Activated naive CD8-positive, alpha-beta T cell treated with anti-CD3 and anti-CD28 coated beads, Interleukin-2, amount 50 U/mL, for 16 hours (primary cell): ENCODE results near the gene PHF20.
A peak's percentile ranks its signal among the peaks of the same experiment; 100 is the strongest.
"Not testable (repeated sequence)": the region's sequence is repeated elsewhere in the genome, so short reads cannot be mapped to it uniquely, and the experiment has no call there.

Experiments
- DNase-seq: peaks from one replicate; pipeline ENCODE4 v3.0.0-alpha.2; 2020; ENCODE audit warnings: low read depth, low spot score

The PHF20 gene

GRCh38 chr20:35920523-35920922 lies 148.7 kb downstream of the PHF20 start:
- no peak for DNase-seq

GRCh38 chr20:35929301-35929700 lies 157.5 kb downstream of the PHF20 start:
- no peak for DNase-seq

GRCh38 chr20:35934050-35934449 lies 162.2 kb downstream of the PHF20 start:
- DNase-seq = no peak

GRCh38 chr20:35939264-35939663 lies 167.4 kb downstream of the PHF20 start:
- DNase-seq = no peak

GRCh38 chr20:35941620-35942019 lies 169.8 kb downstream of the PHF20 start:
- DNase-seq = no peak

GRCh38 chr20:35942243-35942642 lies 170.4 kb downstream of the PHF20 start:
- DNase-seq = no peak

GRCh38 chr20:35947489-35947888 lies 175.7 kb downstream of the PHF20 start:
- no peak for DNase-seq

GRCh38 chr20:35947907-35948306 lies 176.1 kb downstream of the PHF20 start:
- no peak for DNase-seq

- no peak for DNase-seq
Measured at GRCh38 chr20:35950093-35950492, 178.3 kb downstream of the PHF20 start.

- DNase-seq = not testable (repeated sequence)
Measured at GRCh38 chr20:35952080-35952479, 180.3 kb downstream of the PHF20 start.

- DNase-seq = no peak
Measured at GRCh38 chr20:35952480-35953386, 180.9 kb downstream of the PHF20 start.

- DNase-seq = peak; percentile 25
Measured at GRCh38 chr20:35953387-35954199, 181.8 kb downstream of the PHF20 start.

- peak; percentile 93 for DNase-seq
Measured at GRCh38 chr20:35954200-35954906, 182.5 kb downstream of the PHF20 start, which contains the start of gene SCAND1. Gene SCAND1 (minus strand): TSS chr20:35954502. CDS start chr20:35954284, 218 bp downstream.

- DNase-seq = no peak
Measured at GRCh38 chr20:35954907-35955251, 183.1 kb downstream of the PHF20 start.

GRCh38 chr20:35956616-35957015 lies 184.8 kb downstream of the PHF20 start:
- DNase-seq = no peak

GRCh38 chr20:35959291-35959690 lies 187.5 kb downstream of the PHF20 start:
- DNase-seq = not testable (repeated sequence)

GRCh38 chr20:35963878-35964277 lies 192.1 kb downstream of the PHF20 start:
- DNase-seq = no peak

- DNase-seq = no peak
Measured at GRCh38 chr20:35967979-35968640, 196.3 kb downstream of the PHF20 start, which contains the start of gene CNBD2. Gene CNBD2 (plus strand): TSS chr20:35968590. CDS start chr20:35968763, 173 bp downstream.

GRCh38 chr20:35968930-35969329 lies 197.1 kb downstream of the PHF20 start:
- DNase-seq = no peak

GRCh38 chr20:35971981-35972380 lies 200.2 kb downstream of the PHF20 start:
- no peak for DNase-seq

GRCh38 chr20:35972462-35972861 lies 200.6 kb downstream of the PHF20 start:
- no peak for DNase-seq
